Sigmoid colon (tissue), 4 donors: ENCODE measurements around the gene C1orf167.

Source experiments
- CTCF ChIP-seq, 4 experiments: fragments of 450-650 bp in 3 of 4; fragments of 200-600 bp in 1 of 4; IDR thresholded peaks; one replicate each; pipeline ENCODE4 v1.5.1; 2016 to 2019; ENCODE audit warnings: antibody characterized with exemption in 4 of 4, mild to moderate bottlenecking in 3 of 4, moderate library complexity in 2 of 4
- EP300 ChIP-seq, 4 donors: sonication (generic); formaldehyde crosslinking; IDR thresholded peaks; one replicate each; pipeline ENCODE4 v1.6.1; 2017; ENCODE audit warnings: antibody characterized with exemption in 4 of 4
- POLR2A ChIP-seq, 2 donors: fragments of 450-650 bp; IDR thresholded peaks; one replicate each; pipeline ENCODE4 v1.6.1; 2016; ENCODE audit warnings: antibody characterized with exemption in 2 of 2, mild to moderate bottlenecking in 2 of 2, moderate library complexity in 2 of 2
- POLR2AphosphoS5 ChIP-seq, 4 donors: sonication (generic); formaldehyde crosslinking; IDR thresholded peaks; one replicate each; pipeline ENCODE4 v1.6.1; 2017; ENCODE audit warnings: antibody characterized with exemption in 4 of 4

DNA sequence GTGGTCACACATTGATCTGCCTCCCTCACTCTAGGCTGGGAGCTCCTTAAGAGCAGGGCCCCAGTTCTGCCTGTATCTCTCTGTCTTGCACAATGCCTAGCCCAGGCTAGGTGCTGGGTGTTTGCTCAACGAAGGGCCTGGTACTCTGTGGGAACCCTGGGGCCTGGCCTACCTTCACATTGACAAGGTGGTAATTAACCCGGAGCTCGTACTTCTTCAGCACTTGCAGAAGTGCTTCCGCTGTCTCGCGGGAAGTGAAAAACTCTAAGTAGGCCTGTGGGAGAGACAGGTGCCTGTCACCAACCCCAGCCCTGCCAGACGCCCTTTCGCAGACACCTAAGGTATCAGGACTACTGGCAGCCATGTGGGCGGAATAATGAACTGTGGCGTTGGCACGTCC is 30.1 kb downstream of the C1orf167 start:
- TF ChIP-seq POLR2A (IDR thresholded peaks at IDR 0.05), result no peak
- TF ChIP-seq EP300 (IDR thresholded peaks at IDR 0.05), result no peak
- no peak for TF ChIP-seq CTCF (IDR thresholded peaks at IDR 0.05)
- no peak for TF ChIP-seq POLR2AphosphoS5 (IDR thresholded peaks at IDR 0.05)
